SJSA1 (cell line): Measurements from ENCODE around the gene TTLL4. TPM values are rescaled to one million over a fixed set of nuclear protein-coding genes. Genes with fewer than 3 reads are reported as not detected.

Source experiments
- DNase-seq, 2 experiments: peaks; one replicate each; pipeline ENCODE4 v3.0.0-alpha.2; 2015 to 2020; ENCODE audit warnings: low spot score in 2 of 2, low read depth in 1 of 2
- H3K27ac ChIP-seq: fragments of 250-450 bp; sonication (Bioruptor Pico); 2 replicates; pipeline ENCODE4 v1.5.1; 2020; ENCODE audit warnings: mild to moderate bottlenecking, moderate library complexity
- H3K27me3 ChIP-seq: fragments of 250-450 bp; sonication (Bioruptor Pico); replicated peaks from 2 replicates; pipeline ENCODE4 v1.5.1; 2020; ENCODE audit warnings: mild to moderate bottlenecking, moderate library complexity
- H3K36me3 ChIP-seq: fragments of 250-450 bp; sonication (Bioruptor Pico); 2 replicates; pipeline ENCODE4 v1.5.1; 2020; ENCODE audit warnings: mild to moderate bottlenecking
- H3K4me1 ChIP-seq: fragments of 250-450 bp; sonication (Bioruptor Pico); replicated peaks from 2 replicates; pipeline ENCODE4 v1.6.1; 2021; ENCODE audit warnings: mild to moderate bottlenecking
- H3K4me3 ChIP-seq: fragments of 250-450 bp; sonication (Bioruptor Pico); 2 replicates; pipeline ENCODE4 v1.5.1; 2020; ENCODE audit warnings: mild to moderate bottlenecking
- H3K9me3 ChIP-seq: fragments of 250-450 bp; sonication (Bioruptor Pico); replicated peaks from 2 replicates; pipeline ENCODE4 v1.5.1; 2020; ENCODE audit warnings: mild to moderate bottlenecking
- total RNA-seq: library from RNA; depleted of rRNA; stranded (reverse); fragments of >200 nt; shearing (Covaris generic); gene quantifications from 2 replicates; pipeline ENCODE4 v1.2.3, GENCODE V29; 2014

The TTLL4 gene
- total RNA-seq, 1 experiment from 2014 or later = 6.4 TPM

GRCh38 chr2:218773881-218774280, 63.2 kb downstream of the TTLL4 start:
- H3K4me3 ChIP-seq = no peak overlapping the region
- no peaks in the 10 kb centered on the region for H3K36me3 ChIP-seq
- no peak for DNase-seq
- no peak overlapping the region for H3K27ac ChIP-seq
- no peaks in the 10 kb centered on the region for H3K4me1 ChIP-seq
- H3K9me3 ChIP-seq = no peaks in the 10 kb centered on the region
- no peaks in the 10 kb centered on the region for H3K27me3 ChIP-seq

GRCh38 chr2:218776488-218776887, 65.9 kb downstream of the TTLL4 start:
- Histone ChIP-seq H3K27me3 (peaks cover 4% of the 10 kb centered on the region; the same call in 1 of the 2 replicates), H3K4me1 (peaks cover 7% of the 10 kb centered on the region), H3K4me3 (no peak overlapping the region), H3K27ac (no peak overlapping the region), H3K9me3 (no peaks in the 10 kb centered on the region), H3K36me3 (no peaks in the 10 kb centered on the region)
- DNase-seq = no peak

- no peak for DNase-seq
- Histone ChIP-seq H3K4me3 (no peak overlapping the region), H3K27me3 (peaks cover 4% of the 10 kb centered on the region), H3K36me3 (no peaks in the 10 kb centered on the region), H3K4me1 (peaks cover 16% of the 10 kb centered on the region), H3K27ac (no peak overlapping the region), H3K9me3 (no peaks in the 10 kb centered on the region)
Observed at GRCh38 chr2:218777276-218777990, 66.8 kb downstream of the TTLL4 start.

- peaks cover 8% of the 10 kb centered on the region for H3K27me3 ChIP-seq
- H3K36me3 ChIP-seq = no peaks in the 10 kb centered on the region
- no peak overlapping the region for H3K27ac ChIP-seq
- no peak overlapping the region for H3K4me3 ChIP-seq
- H3K4me1 ChIP-seq = peaks cover 17% of the 10 kb centered on the region
- no peak for DNase-seq
- no peaks in the 10 kb centered on the region for H3K9me3 ChIP-seq
Observed at GRCh38 chr2:218780046-218780445, 69.4 kb downstream of the TTLL4 start.

- Histone ChIP-seq H3K27me3 (peaks cover 8% of the 10 kb centered on the region), H3K27ac (no peak overlapping the region), H3K36me3 (no peaks in the 10 kb centered on the region), H3K4me3 (peak overlapping the region; percentile 54), H3K9me3 (no peaks in the 10 kb centered on the region), H3K4me1 (peaks cover 17% of the 10 kb centered on the region)
- peak in 1 of 2 experiments; percentile 11 for DNase-seq
Observed at GRCh38 chr2:218780851-218781690, 70.4 kb downstream of the TTLL4 start.

GRCh38 chr2:218781691-218782527, 71.3 kb downstream of the TTLL4 start, which contains the start of gene CYP27A1:
TSS of gene CYP27A1 (plus strand) at chr2:218782147. CDS start at chr2:218782183, 36 bp downstream.
- Histone ChIP-seq H3K4me3 (peak within 1 kb of the TSS; percentile 54), H3K27ac (peak within 1 kb of the TSS; percentile 41), H3K27me3 (peaks cover 8% of the 10 kb centered on the region), H3K9me3 (no peaks in the 10 kb centered on the region), H3K4me1 (peaks cover 17% of the 10 kb centered on the region), H3K36me3 (no peaks in the 10 kb centered on the region)
- peak; percentile 46 to 54 for DNase-seq

GRCh38 chr2:218782528-218782844, 71.9 kb downstream of the TTLL4 start:
- no peak overlapping the region for H3K27ac ChIP-seq
- peaks cover 8% of the 10 kb centered on the region for H3K27me3 ChIP-seq
- no peaks in the 10 kb centered on the region for H3K9me3 ChIP-seq
- no peaks in the 10 kb centered on the region for H3K36me3 ChIP-seq
- H3K4me1 ChIP-seq = peaks cover 17% of the 10 kb centered on the region
- H3K4me3 ChIP-seq = peak overlapping the region; percentile 54
- DNase-seq = no peak

GRCh38 chr2:218783688-218784087, 73.1 kb downstream of the TTLL4 start:
- peaks cover 17% of the 10 kb centered on the region for H3K4me1 ChIP-seq
- no peaks in the 10 kb centered on the region for H3K9me3 ChIP-seq
- H3K27ac ChIP-seq = no peak overlapping the region
- H3K4me3 ChIP-seq = no peak overlapping the region
- no peaks in the 10 kb centered on the region for H3K36me3 ChIP-seq
- peaks cover 8% of the 10 kb centered on the region for H3K27me3 ChIP-seq
- DNase-seq = no peak

GRCh38 chr2:218785103-218785502, 74.5 kb downstream of the TTLL4 start:
- DNase-seq = no peak

GRCh38 chr2:218786133-218786532, 75.5 kb downstream of the TTLL4 start:
- H3K27ac ChIP-seq = no peak overlapping the region
- H3K4me3 ChIP-seq = no peak overlapping the region
- peaks cover 14% of the 10 kb centered on the region for H3K4me1 ChIP-seq
- DNase-seq = no peak
- no peaks in the 10 kb centered on the region for H3K9me3 ChIP-seq
- peaks cover 6% of the 10 kb centered on the region for H3K27me3 ChIP-seq
- no peaks in the 10 kb centered on the region for H3K36me3 ChIP-seq

More at GRCh38 chr2:218785103-218785502, 74.5 kb downstream of the TTLL4 start:
- Histone ChIP-seq H3K27ac (no peak overlapping the region), H3K4me3 (no peak overlapping the region), H3K36me3 (no peaks in the 10 kb centered on the region), H3K4me1 (peaks cover 17% of the 10 kb centered on the region), H3K27me3 (peaks cover 8% of the 10 kb centered on the region), H3K9me3 (no peaks in the 10 kb centered on the region)

GRCh38 chr2:218788529-218789255, 78.1 kb downstream of the TTLL4 start:
- no peaks in the 10 kb centered on the region for H3K36me3 ChIP-seq
- DNase-seq = no peak
- no peaks in the 10 kb centered on the region for H3K27me3 ChIP-seq
- no peaks in the 10 kb centered on the region for H3K4me1 ChIP-seq
- H3K27ac ChIP-seq = no peak overlapping the region
- no peaks in the 10 kb centered on the region for H3K9me3 ChIP-seq
- H3K4me3 ChIP-seq = no peak overlapping the region

- DNase-seq = no peak
- H3K4me1 ChIP-seq = no peaks in the 10 kb centered on the region
- no peaks in the 10 kb centered on the region for H3K9me3 ChIP-seq
- H3K36me3 ChIP-seq = no peaks in the 10 kb centered on the region
- H3K27ac ChIP-seq = no peak overlapping the region
- no peaks in the 10 kb centered on the region for H3K27me3 ChIP-seq
- H3K4me3 ChIP-seq = no peak overlapping the region
Observed at GRCh38 chr2:218792433-218792832, 81.8 kb downstream of the TTLL4 start.

- Histone ChIP-seq H3K4me1 (no peaks in the 10 kb centered on the region), H3K36me3 (no peaks in the 10 kb centered on the region)
- no peak for DNase-seq
Observed at GRCh38 chr2:218796691-218797090, 86.1 kb downstream of the TTLL4 start.

More at GRCh38 chr2:218796691-218797090, 86.1 kb downstream of the TTLL4 start:
- no peak overlapping the region for H3K4me3 ChIP-seq
- H3K27me3 ChIP-seq = no peaks in the 10 kb centered on the region
- H3K27ac ChIP-seq = no peak overlapping the region
- H3K9me3 ChIP-seq = no peaks in the 10 kb centered on the region
